Measurements from ENCODE around the gene GBF1. TPM values are rescaled to one million over a fixed set of nuclear protein-coding genes. Genes with fewer than 3 reads are reported as not detected.

The GBF1 gene
- total RNA-seq, 1 experiment from 2014 or later = 23.7 TPM

DNA sequence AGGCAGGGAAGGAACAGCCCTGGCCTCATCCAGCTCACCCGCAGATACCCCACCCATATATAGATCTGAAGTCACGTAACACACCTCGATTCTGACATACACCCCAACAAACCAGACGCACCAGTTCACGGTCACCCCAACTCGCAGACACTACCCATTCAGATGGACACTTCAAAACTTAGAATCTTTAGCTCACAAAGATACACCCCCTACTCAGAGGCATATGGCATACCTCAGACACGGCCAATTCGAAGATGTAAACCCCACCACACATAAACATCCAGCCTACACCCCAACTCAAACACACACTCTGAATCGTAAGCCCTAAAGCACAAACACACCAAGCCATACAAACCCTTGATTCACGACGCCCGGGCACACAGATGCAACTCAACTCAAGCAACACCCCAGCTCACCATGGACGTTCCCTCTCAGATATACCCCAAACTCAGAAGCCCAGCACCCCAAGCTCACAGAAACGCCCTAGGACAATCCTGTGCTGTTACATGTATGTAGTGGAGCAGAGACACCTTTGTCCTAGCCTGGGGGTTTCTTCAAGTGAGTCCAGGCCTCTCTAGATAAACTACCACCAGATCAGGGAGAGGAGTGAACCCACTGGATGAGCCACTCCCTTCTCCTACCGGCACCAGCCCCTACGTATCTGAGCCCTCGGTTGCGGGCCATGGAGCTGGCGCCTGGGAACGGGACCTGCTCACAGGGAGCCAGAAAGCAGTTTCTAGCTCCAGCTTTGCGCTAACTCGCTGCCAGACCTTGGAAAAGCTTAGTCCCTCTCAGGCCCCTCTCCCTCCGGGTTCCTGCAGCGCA, 164.5 kb downstream of the GBF1 start:
- H2BK5ac ChIP-seq (ENCODE audit: insufficient read length, low read length) = no peak overlapping the region
- WGBS (ENCODE audit: extremely low coverage, insufficient read length, low lambda C conversion rate) = no CpG with 5 or more reads among the region's 24 CpGs
- Mint-ChIP-seq H3K4me3 (peak overlapping the region; percentile 47 to 75), H3K4me1 (peaks cover 28 to 46% of the 10 kb centered on the region in 2 experiments), H3K27me3 (ENCODE audit: low read depth) (peaks cover 89% of the 10 kb centered on the region), H3K9me3 (peaks cover 0 to 4% of the 10 kb centered on the region in 2 experiments; a peak in 1 of 5 replicates), H3K36me3 (ENCODE audit: insufficient read depth in 1 of 3, low read depth in 3 of 3) (peaks cover 0 to 2% (median 2%) of the 10 kb centered on the region in 3 experiments; a peak in 2 of 7 replicates), H3K27ac (no peak overlapping the region)
- no peak overlapping the region for H2BK12ac ChIP-seq (ENCODE audit: insufficient read length, low read depth, low read length)
- H4K5ac ChIP-seq (ENCODE audit: insufficient read length, low read depth, low read length) = no peak overlapping the region
- H4K8ac ChIP-seq (replicated peaks; ENCODE audit: insufficient read length, low read depth, low read length) = no peak overlapping the region
- no peak overlapping the region for H2AFZ ChIP-seq (ENCODE audit: low read length)
- no peak overlapping the region for H3T11ph ChIP-seq (ENCODE audit: low read length)
- peaks cover 3% of the 10 kb centered on the region; the same call in 1 of the 2 replicates for H3K4me1 ChIP-seq (ENCODE audit: insufficient read depth, low read length)
- peaks cover 2% of the 10 kb centered on the region for H4K20me1 ChIP-seq (ENCODE audit: control insufficient read depth, insufficient read depth, insufficient read length)
- H3K79me2 ChIP-seq (ENCODE audit: insufficient read depth, low read length) = no peaks in the 10 kb centered on the region
- H3K23ac ChIP-seq (ENCODE audit: insufficient read length, low read depth, low read length) = no peak overlapping the region
- no peaks in the 10 kb centered on the region for H3K79me1 ChIP-seq (ENCODE audit: insufficient read depth, low read depth, low read length, poor library complexity, severe bottlenecking)
- peaks cover 27% of the 10 kb centered on the region; the same call in 1 of the 2 replicates for H3K27me3 ChIP-seq (ENCODE audit: insufficient read depth, low read length)
- no peak overlapping the region for H3K56ac ChIP-seq (ENCODE audit: insufficient read length, low read depth, low read length)
- H3K27ac ChIP-seq (ENCODE audit: insufficient read length, low read depth, low read length) = no peak overlapping the region
- TF ChIP-seq, protein P1, sequence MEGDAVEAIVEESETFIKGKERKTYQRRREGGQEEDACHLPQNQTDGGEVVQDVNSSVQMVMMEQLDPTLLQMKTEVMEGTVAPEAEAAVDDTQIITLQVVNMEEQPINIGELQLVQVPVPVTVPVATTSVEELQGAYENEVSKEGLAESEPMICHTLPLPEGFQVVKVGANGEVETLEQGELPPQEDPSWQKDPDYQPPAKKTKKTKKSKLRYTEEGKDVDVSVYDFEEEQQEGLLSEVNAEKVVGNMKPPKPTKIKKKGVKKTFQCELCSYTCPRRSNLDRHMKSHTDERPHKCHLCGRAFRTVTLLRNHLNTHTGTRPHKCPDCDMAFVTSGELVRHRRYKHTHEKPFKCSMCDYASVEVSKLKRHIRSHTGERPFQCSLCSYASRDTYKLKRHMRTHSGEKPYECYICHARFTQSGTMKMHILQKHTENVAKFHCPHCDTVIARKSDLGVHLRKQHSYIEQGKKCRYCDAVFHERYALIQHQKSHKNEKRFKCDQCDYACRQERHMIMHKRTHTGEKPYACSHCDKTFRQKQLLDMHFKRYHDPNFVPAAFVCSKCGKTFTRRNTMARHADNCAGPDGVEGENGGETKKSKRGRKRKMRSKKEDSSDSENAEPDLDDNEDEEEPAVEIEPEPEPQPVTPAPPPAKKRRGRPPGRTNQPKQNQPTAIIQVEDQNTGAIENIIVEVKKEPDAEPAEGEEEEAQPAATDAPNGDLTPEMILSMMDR (conservative IDR thresholded peaks at IDR 0.05) = no peak
- H3K4me2 ChIP-seq (ENCODE audit: insufficient read depth, insufficient read length, low read length) = peak overlapping the region; percentile 27
- H3K9me3 ChIP-seq (ENCODE audit: control insufficient read depth, low read depth, low read length) = no peaks in the 10 kb centered on the region
- peaks cover 3% of the 10 kb centered on the region for H3K23me2 ChIP-seq (ENCODE audit: insufficient read length, low read depth, low read length, poor library complexity, severe bottlenecking)
- H2AK5ac ChIP-seq (ENCODE audit: insufficient read length, low read length) = no peak overlapping the region
- H4K91ac ChIP-seq (ENCODE audit: insufficient read length, low read depth, low read length) = no peak overlapping the region
- peak; percentile 38 for DNase-seq
- H3K18ac ChIP-seq (ENCODE audit: insufficient read length, low read depth, low read length) = peak overlapping the region; percentile 34
- no peak overlapping the region for H2BK15ac ChIP-seq (ENCODE audit: low read depth, low read length)
- no peak overlapping the region for H2BK20ac ChIP-seq (ENCODE audit: low read depth, low read length, poor library complexity, severe bottlenecking)
- H3K14ac ChIP-seq (ENCODE audit: insufficient read depth, low read length) = no peak overlapping the region
- no peak overlapping the region for H3K4ac ChIP-seq (ENCODE audit: low read depth, low read length)
- H2BK120ac ChIP-seq (ENCODE audit: low read depth, low read length, poor library complexity, severe bottlenecking) = no peak overlapping the region
- no peak overlapping the region for H3K9ac ChIP-seq (ENCODE audit: extremely low read depth, insufficient read length, low read length)
